Endodermal cell (in vitro differentiated cells): ENCODE data around the gene TOB1. TPM values are rescaled to one million over a fixed set of nuclear protein-coding genes. Genes with fewer than 3 reads are reported as not detected.
A peak's percentile ranks its signal among the peaks of the same experiment; 100 is the strongest.
"Not testable (repeated sequence)": the region's sequence is repeated elsewhere in the genome, so short reads cannot be mapped to it uniquely, and the experiment has no call there.

Source experiments
- DNase-seq: peaks from one replicate; pipeline ENCODE4 v3.0.0-alpha.2; 2017
- H3K27ac ChIP-seq: 2 replicates; pipeline ENCODE4 v1.5.1; 2013; ENCODE audit warnings: mild to moderate bottlenecking, low read depth, low read length, moderate library complexity
- H3K27me3 ChIP-seq: 2 replicates; pipeline ENCODE4 v1.6.1; 2013; ENCODE audit warnings: mild to moderate bottlenecking, low read length, moderate library complexity; ENCODE audit not compliant: insufficient read depth, control insufficient read depth, poor library complexity, severe bottlenecking
- H3K36me3 ChIP-seq: 2 replicates; pipeline ENCODE4 v1.7.0; 2013; ENCODE audit warnings: mild to moderate bottlenecking, low read length, moderate library complexity; ENCODE audit not compliant: control insufficient read depth, insufficient read depth
- H3K4me1 ChIP-seq: one replicate; pipeline ENCODE4 v1.7.0; 2013; ENCODE audit warnings: low read length; ENCODE audit not compliant: control insufficient read depth, insufficient read depth
- H3K4me3 ChIP-seq: 2 replicates; pipeline ENCODE4 v1.5.1; 2013; ENCODE audit warnings: mild to moderate bottlenecking, low read length, moderate library complexity
- H3K9ac ChIP-seq: 2 replicates; pipeline ENCODE4 v1.6.1; 2013; ENCODE audit warnings: mild to moderate bottlenecking, low read length, moderate library complexity; ENCODE audit not compliant: poor library complexity, severe bottlenecking; ENCODE audit errors: extremely low read depth
- H3K9me3 ChIP-seq: 2 replicates; pipeline ENCODE4 v1.6.1; 2013; ENCODE audit warnings: mild to moderate bottlenecking, low read length, moderate library complexity; ENCODE audit not compliant: control insufficient read depth
- H3K27ac Mint-ChIP-seq: 2 replicates; pipeline ENCODE4 v1.8.0; 2020; ENCODE audit warnings: mixed read lengths
- H3K27me3 Mint-ChIP-seq: 2 replicates; pipeline ENCODE4 v1.8.0; 2021; ENCODE audit warnings: mild to moderate bottlenecking, mixed read lengths; ENCODE audit not compliant: insufficient read depth
- H3K36me3 Mint-ChIP-seq: 2 replicates; pipeline ENCODE4 v1.8.0; 2020; ENCODE audit warnings: low read depth, mixed read lengths
- H3K4me1 Mint-ChIP-seq: 2 replicates; pipeline ENCODE4 v1.8.0; 2020; ENCODE audit warnings: mixed read lengths
- H3K4me3 Mint-ChIP-seq: 2 replicates; pipeline ENCODE4 v1.8.0; 2020; ENCODE audit warnings: mild to moderate bottlenecking, moderate library complexity, mixed read lengths
- H3K9me3 Mint-ChIP-seq: 2 replicates; pipeline ENCODE4 v1.8.0; 2020; ENCODE audit warnings: mild to moderate bottlenecking, mixed read lengths
- CTCF ChIP-seq: fragments of 200-600 bp; sonication (generic); conservative IDR thresholded peaks from 2 replicates; pipeline ENCODE4 v1.5.0; 2021; ENCODE audit warnings: antibody characterized with exemption, mild to moderate bottlenecking
- WGBS, 2 experiments: methylation state at CpG; one replicate each; pipeline versions ENCODE4 v1.1.5 to v1.1.7; 2013; ENCODE audit warnings: missing lambda C conversion rate in 2 of 2, mixed read lengths in 1 of 2; ENCODE audit not compliant: insufficient coverage in 1 of 2, insufficient read length in 1 of 2; 5-methylcytosine and 5-hydroxymethylcytosine counted together
- total RNA-seq, 2 donors: library from RNA; stranded (reverse); fragmentation: NEBNext Ultra II Directional in 1 of 2; extraction: Animal tissue kit (Norgen Biotek cat#: 25700) in 1 of 2; gene quantifications; 2 replicates in 1 of 2; 3 replicates in 1 of 2; pipeline ENCODE4 v1.2.1, GENCODE V29; 2021

The TOB1 gene
- total RNA-seq, 2 donors from 2014 or later, result 35.5 to 36.3 TPM

GRCh38 chr17:50863221-50863843 is 2.8 kb downstream of the TOB1 start:
- Histone ChIP-seq H3K36me3 (peaks cover 29% of the 10 kb centered on the region), H3K27me3 (no peaks in the 10 kb centered on the region), H3K4me1 (no peaks in the 10 kb centered on the region), H3K9me3 (no peaks in the 10 kb centered on the region), H3K9ac (no peak overlapping the region), H3K27ac (no peak overlapping the region), H3K4me3 (peak overlapping the region; percentile 96)
- Mint-ChIP-seq H3K9me3 (no peaks in the 10 kb centered on the region), H3K4me1 (peaks cover 19% of the 10 kb centered on the region), H3K4me3 (peak overlapping the region; percentile 94), H3K36me3 (peaks cover 16% of the 10 kb centered on the region), H3K27me3 (no peaks in the 10 kb centered on the region), H3K27ac (no peak overlapping the region)
- 86 to 95% methylated on average over 7 to 11 of the region's 11 CpGs for WGBS, 2 experiments
- DNase-seq, result peak; percentile 91
- peak; percentile 83 for TF ChIP-seq CTCF

- Histone ChIP-seq H3K9me3 (no peaks in the 10 kb centered on the region), H3K27ac (no peak overlapping the region), H3K36me3 (peaks cover 29% of the 10 kb centered on the region), H3K4me3 (no peak overlapping the region), H3K4me1 (no peaks in the 10 kb centered on the region), H3K9ac (no peak overlapping the region), H3K27me3 (no peaks in the 10 kb centered on the region)
- H3K9me3 Mint-ChIP-seq, result no peaks in the 10 kb centered on the region
- H3K4me1 Mint-ChIP-seq, result peaks cover 13% of the 10 kb centered on the region
- 90 to 96% methylated on average over 4 to 7 of the region's 7 CpGs for WGBS, 2 experiments
- H3K27ac Mint-ChIP-seq, result no peak overlapping the region
- H3K27me3 Mint-ChIP-seq, result no peaks in the 10 kb centered on the region
- peaks cover 16% of the 10 kb centered on the region for H3K36me3 Mint-ChIP-seq
- H3K4me3 Mint-ChIP-seq, result no peak overlapping the region
- no peak for TF ChIP-seq CTCF
- DNase-seq, result no peak
These were observed 4.2 kb downstream of the TOB1 start for GRCh38 chr17:50861822-50862528.

- Histone ChIP-seq H3K4me3 (no peak overlapping the region), H3K4me1 (no peaks in the 10 kb centered on the region), H3K36me3 (peaks cover 29% of the 10 kb centered on the region), H3K27ac (no peak overlapping the region), H3K27me3 (no peaks in the 10 kb centered on the region), H3K9ac (no peak overlapping the region), H3K9me3 (no peaks in the 10 kb centered on the region)
- Mint-ChIP-seq H3K27me3 (no peaks in the 10 kb centered on the region), H3K4me3 (no peak overlapping the region), H3K4me1 (peaks cover 13% of the 10 kb centered on the region), H3K27ac (no peak overlapping the region), H3K9me3 (no peaks in the 10 kb centered on the region), H3K36me3 (peaks cover 16% of the 10 kb centered on the region)
- WGBS, 2 experiments, result 90 to 100% methylated on average over 2 of the region's 2 CpGs
- TF ChIP-seq CTCF, result no peak
- no peak for DNase-seq
These were observed 4.8 kb downstream of the TOB1 start for GRCh38 chr17:50861334-50861676.

GRCh38 chr17:50859727-50860126 is 6.4 kb downstream of the TOB1 start:
- H3K4me1 ChIP-seq, H3K4me3 Mint-ChIP-seq, H3K9me3 ChIP-seq, H3K9me3 Mint-ChIP-seq, H3K9ac ChIP-seq, H3K27me3 ChIP-seq, H3K27ac Mint-ChIP-seq, H3K27ac ChIP-seq, H3K27me3 Mint-ChIP-seq, H3K4me3 ChIP-seq: not testable (repeated sequence)
- DNase-seq, result peak; percentile 12
- Mint-ChIP-seq H3K36me3 (peaks cover 16% of the 10 kb centered on the region), H3K4me1 (peaks cover 13% of the 10 kb centered on the region)
- peaks cover 29% of the 10 kb centered on the region for H3K36me3 ChIP-seq
- 95 to 98% methylated on average over 15 of the region's 15 CpGs for WGBS, 2 experiments
